ENCODE data around the gene MANBA.

DNA sequence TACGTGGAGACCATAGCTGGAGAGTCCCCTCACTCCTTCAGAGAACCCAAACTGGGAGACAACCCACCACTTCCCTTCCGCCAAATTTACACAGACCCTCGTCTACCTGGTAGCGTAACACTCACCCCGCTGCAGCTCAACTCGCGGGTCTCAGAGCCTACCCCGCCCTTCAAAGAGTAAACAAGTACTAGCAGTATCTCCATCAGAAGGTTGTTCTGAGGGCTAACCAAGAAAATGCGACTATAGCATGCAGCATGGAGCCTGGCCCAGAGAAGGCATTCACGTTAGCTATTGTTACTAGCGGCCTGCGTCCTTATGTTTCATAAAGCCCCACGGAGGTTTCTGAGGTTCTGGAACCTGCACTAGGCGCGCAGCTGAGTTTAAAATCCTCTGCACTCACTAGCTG, 531 bp upstream of the MANBA start:
- no peak for TF ChIP-seq CTCF (IDR thresholded peaks at IDR 0.05)
- TF ChIP-seq POLR2AphosphoS5 (IDR thresholded peaks at IDR 0.05; ENCODE audit: insufficient read depth in 1 of 2, low read depth in 1 of 2): no peak
